ENCODE results near the gene UST.

- TF ChIP-seq CTCF (IDR thresholded peaks at IDR 0.05) (no peak), POLR2A (IDR thresholded peaks at IDR 0.05) (no peak), POLR2AphosphoS5 (IDR thresholded peaks at IDR 0.05) (no peak), EP300 (IDR thresholded peaks at IDR 0.05) (no peak)
Observed at GRCh38 chr6:148968771-148969602, 222.2 kb downstream of the UST start.
